NCI-H1105 (cell line): Measurements from ENCODE around the gene JPT1.

Source experiments
- DNase-seq: peaks from one replicate; lab custom pipeline; 2025; lab: John Stamatoyannopoulos, UW

The JPT1 gene

DNA sequence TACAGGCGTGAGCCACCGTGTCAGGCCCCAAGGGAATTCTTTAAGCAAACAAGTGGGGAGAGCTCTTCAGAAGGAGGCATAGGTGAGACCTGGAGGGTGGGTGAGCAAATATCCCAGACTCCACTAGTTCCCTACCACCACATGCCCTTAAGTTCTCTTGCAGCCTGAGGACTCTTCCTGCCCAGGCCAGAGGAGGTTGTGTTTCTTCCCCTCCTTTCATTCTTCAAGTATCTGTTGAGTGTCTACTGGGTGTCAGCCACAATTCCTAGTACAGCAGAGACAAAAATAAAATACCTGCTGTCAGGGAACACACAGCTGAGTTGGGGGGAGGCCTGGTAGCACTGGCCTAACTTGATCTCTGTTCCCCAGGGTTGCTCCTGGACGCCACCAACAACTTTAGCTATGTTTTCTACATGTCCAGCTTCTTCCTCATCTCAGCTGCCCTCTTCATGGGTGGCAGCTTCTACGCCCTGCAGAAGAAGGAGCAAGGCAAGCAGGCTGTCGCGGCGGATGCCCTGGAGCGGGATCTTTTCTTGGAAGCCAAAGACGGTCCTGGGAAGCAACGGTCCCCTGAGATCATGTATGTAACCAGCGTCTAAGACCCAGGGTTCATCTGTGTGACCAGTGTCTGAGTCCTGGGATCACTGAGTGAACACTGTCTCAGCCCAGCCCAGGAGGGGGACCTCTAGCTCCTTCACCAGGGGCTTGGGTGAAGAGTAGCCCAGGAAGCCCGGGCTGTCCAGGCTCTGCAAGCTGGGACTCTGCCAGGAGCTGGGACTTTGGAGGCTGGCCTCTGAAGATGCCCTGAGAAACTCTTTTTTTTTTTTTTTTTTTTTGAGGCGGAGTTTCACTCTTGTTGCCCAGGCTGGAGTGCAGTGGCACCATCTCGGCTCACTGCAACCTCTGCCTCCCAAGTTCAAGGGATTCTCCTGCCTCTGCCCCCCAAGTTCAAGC, 50.4 kb downstream of the JPT1 start:
- no peak for DNase-seq

DNA sequence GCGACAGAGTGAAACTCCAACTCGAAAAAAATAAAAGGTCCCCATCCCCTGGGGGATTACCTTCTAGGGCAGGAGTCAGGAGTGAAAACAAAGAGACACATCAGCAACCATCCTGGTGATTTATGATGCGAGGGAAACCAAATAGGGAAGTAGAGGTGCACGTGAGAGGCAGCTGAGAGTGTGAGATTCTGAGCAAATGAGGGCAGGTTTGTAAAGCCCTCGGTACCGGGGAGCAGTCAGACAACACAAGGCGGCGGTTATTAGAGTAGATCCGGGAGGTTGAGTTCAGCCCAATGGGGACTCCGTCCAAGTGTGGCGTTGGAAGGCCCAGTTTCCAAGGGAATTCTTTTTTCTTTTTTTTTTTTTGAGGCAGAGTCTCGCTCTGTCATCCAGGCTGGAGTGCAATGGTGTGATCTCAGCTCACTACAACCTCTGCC, 51.9 kb downstream of the JPT1 start:
- DNase-seq: no peak

DNA sequence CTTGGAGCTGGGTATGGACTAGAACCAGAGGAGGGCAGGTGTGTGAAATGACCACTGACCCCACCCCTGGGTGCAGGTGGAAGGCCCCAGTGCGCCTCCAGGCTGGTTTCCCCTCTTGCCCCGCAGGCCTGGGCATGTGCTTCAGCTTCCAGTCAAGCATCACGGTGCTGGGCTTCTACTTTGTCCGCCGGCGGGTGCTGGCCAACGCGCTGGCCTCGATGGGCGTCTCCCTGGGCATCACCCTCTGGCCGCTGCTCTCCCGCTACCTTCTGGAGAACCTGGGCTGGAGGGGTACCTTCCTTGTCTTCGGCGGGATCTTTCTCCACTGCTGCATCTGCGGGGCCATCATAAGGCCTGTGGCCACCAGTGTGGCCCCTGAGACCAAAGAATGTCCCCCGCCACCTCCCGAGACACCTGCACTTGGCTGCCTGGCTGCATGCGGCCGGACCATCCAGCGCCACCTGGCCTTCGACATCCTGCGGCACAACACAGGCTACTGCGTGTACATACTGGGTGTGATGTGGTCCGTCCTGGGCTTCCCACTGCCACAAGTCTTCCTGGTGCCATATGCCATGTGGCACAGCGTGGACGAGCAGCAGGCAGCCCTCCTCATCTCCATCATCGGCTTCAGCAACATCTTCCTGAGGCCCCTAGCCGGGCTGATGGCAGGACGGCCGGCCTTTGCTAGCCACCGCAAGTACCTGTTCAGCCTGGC, 54.3 kb downstream of the JPT1 start:
- DNase-seq: no peak

DNA sequence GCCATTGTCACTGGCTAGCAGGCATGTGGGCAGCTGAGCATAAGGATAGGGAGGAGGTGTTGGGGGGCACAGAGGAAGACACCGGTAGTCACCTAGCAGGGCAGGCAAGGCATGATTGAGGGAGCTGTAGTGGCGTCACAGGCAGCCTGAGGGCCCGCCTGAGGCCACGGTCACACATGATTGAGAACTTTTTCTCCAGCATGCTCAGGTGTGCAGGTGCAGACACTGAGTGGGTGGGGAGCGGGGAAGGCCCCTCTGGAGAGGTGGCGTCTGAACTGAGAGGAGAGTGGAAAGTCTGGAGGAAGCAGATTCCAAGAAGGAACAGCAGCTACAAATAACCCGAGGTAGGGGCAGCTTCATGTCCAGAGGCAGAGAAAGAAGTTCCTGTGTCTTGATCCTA, 55.5 kb downstream of the JPT1 start:
- no peak for DNase-seq

DNA sequence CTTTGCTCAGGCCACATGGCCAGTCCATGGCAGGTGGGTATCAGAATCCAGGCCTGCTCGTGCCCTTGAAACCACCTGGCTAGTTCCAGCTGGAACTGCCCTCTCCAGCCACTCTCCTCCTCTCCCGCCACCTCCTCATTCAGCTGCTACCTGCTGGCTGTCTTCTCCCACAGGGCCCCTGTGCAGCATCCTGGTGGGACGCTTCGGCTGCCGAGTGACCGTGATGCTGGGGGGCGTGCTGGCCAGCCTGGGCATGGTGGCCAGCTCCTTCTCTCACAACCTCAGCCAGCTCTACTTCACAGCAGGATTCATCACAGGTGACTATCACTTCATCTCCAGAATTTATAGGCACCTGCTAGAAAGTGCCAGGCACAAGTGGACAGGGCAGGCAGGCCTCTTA, 56.4 kb downstream of the JPT1 start:
- no peak for DNase-seq

DNA sequence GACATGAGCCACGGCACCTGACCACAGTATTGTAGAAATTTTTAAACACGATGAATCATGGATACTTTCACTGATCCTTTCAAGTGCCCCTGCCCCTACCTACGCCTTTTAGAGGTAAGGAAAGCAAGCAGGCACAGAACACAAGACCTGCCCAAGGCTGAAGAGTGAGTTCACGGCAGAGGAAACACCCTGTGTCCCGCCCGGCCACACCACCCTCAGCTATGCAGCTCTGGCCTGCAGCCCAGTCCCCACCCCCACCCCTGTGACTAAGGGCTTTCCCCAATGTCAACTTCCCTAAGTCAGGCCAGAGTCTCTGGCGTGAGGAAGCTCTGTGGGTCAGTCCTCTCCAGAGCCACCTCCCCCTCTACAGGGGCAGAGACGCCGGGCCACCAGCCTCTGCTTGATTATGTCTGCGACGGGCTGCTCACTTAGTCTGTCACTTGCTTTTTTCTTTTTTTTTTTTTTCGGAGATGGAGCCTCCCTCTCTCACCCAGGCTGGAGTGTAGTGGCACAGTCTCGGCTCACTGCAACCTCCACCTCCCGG, 58.2 kb downstream of the JPT1 start:
- DNase-seq: no peak

DNA sequence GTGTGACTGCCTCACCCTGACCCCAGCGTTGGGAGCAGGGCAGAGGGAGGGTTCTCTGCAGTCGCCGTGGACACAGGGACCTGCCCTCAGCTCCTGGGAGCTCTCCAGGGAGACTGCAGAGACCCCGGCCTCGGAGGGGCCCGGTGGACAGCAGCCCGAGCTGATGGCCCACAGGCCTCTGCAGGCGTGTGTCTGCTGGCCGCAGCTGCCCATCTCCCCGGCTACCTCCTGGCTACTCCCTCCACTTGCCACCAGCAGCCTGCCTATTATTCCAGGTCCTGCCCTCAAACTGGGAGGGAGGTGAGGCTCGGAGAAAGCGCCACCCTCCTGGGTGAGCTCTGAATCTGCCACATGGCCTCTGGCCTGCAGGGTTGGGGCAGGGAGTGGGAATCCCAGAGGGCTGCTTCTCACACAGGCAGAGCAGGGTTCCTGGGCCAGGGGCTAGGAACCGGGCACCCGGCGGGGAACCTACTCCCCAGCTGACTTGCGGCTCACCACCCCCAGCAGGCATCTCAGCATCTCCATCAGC, 59.4 kb downstream of the JPT1 start:
- no peak for DNase-seq

DNA sequence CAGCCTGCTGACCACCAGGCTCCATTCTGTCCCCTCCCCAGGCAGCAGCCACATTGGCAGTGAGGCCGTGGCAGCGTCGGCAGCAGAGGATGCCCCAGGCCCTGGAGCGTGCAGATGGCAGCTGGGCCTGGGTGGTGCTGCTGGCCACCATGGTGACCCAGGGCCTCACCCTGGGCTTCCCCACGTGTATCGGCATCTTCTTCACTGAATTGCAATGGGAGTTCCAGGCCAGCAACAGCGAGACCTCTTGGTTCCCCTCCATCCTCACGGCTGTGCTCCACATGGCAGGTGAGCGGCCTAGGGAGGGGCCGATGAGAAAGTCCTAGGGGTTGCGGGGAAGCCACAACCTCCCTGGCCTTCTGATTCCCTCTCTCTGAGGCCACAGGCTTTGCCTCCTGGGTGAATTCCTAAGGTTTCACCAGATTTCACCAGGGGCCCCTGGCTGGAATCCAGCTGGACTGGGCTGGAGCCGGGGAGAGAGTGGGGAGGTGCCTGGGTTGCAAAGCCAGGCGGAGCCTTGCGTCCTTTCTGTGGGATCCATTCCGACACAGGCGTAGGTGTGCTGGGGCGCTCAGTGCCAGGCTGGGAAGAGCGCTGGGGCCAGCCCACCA, 60.7 kb downstream of the JPT1 start:
- DNase-seq: no peak

DNA sequence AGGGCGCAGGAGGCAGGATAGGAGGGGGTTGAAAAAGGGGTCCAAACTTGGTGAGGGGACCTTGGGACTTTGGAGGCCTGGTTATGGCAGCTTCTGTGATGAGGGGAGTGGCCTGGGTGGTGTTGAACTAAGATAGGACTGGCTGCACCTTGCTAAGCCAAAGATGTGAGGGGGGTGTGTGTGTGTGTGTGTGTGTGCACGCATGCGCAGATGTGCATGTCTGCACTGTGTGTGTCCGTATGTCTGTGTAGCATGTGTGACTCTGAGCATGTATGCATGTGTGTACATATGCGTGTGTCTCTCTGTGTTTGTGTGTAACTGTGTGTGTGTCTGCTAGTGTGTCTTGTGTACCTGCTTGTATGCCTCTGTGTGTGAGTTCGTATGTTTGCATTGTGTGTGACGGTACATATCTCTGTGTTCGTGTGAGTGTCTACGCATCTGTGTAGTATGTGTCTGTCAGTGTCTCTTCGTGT, 62.4 kb downstream of the JPT1 start:
- DNase-seq: no peak

DNA sequence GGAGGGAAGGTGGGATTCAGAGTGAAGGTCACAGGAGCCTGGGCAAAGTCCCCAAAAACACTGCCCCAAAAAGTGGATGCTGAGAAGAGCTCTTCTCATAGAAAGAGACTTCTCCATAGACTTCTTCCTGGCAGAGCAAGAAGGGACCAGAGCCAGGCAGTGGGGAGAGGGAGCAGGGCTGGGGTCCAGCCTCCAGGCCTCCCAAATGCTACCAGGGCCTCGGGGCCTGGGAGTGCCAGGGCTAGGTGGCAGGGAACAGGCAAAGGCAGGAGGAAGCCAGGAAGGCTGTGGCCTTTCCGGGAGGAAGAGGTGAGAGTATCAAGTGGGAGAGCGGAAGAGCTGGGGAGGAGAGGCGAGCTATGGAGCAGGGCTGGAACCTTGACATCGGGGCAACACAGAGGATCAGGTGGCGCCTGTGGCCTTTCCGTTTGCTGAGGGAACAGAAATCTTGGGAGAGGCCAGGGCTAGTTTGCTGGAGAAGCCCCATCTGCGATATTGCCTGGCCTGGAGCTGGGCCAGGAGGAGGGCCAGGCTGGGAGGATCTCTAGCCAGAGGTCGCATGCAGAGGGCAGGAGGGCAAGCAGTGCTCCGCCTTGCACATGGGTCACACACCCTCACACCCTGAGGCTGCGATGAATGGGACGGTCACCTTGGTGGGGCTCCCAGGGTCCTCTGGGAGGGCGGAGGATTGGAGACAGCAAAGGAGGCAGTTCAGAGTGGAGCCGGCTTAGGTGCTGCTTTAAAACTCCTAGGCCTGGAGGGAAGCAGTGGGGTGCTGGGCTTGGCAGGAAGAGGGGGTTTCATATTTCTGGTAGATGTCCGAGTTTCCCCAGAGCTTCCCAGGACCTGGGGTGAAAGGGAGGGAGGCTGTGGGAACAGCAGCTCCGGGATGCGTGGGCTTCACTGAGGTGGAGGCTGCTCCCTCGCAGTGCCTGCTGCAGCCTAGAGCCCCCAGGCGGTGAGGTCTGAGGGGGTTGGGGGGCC, 63.1 kb downstream of the JPT1 start:
- DNase-seq: no peak

DNA sequence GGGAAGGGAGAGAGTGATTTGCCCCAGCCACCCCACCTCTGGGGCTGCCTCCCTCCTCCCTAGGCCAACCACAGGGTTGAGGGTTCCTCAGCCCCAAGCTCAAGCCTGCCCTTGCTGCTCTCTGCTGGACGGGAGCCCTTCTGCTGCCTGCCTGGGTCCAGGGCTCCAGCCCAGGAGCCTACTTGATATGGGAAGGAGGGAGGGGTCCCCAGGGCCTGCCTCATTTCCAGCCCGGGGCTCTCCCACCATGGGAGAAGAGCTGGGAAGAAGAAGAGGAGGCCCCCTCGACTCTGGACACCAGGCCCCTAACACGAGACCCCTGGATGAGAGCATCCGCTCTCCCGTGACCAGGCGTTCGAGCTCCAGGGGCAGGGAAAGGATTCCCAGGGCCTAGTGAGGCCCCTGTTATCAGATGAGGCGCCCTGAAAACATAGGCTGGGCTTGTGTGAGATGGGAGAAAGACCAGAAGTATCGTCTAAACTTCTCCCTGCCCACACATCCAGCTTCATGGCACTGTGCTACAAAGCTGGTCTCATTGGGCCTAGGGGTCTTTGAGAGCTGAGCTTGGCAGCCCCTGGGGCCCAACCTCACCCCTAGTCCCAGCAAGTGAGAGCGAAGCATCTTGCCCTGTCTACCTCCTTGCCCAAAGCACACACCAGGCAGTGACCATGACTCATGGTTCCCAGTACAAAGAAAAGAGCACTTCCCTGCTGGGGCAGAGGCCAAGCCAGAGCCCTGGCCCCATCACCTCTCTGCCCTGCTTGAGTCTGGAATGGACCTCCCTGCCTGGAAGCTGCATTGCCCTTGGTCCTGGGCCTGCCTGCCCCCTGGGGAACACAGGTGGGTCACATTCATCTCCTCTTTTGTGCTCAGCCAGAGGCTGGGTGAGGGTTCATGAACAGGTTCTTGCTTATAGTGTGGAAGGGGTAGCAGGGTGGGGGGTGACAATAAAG, 65.6 kb downstream of the JPT1 start:
- no peak for DNase-seq

DNA sequence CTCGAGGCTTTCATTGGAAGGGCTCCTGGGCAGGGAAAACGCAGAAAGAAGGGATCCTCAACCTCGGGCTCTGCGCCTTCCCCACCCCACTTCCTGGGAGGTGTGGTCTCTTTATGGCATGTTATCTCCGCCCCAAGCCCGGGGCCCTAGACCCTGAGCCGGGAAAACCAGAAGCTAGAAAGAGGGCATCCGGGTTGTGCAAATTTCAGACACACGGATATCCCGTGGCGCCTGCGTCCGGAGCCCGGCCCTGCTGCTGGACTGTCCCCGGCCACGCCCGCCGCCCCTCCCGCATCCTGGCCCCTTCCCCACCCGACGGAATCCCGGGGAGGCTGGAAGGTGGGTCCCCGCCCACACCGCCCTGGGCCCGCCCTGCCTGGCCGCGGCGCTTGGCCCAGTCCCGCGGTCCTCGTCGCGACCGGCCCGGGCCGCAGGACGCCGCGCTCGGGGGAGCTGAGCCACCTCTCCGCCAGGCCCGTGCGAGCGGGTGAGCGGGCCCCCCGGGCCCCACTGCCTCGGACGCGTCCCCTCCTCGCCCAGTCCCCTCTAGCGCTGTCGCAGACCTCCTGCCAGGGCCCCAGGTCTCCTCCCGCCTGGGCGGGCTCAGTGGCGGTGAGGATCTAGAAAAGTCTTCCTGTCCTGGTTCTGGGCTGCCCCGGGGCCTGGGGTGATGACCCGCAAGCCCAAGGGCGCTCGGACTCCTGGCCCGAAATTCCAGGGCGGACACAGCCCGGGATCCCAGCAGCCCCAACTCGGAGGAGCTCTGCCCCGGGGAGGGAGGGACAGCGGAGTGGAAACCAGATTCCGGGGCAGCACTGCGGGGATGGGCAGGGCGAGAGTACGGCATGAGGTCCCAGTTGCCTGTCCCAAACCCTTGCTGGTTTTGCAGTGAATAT, 66.5 kb downstream of the JPT1 start, which contains the start of gene SLC16A5:
SLC16A5 (plus strand) TSS at position 397 of the 896 bp plus-strand sequence. CDS start 5,683 bp downstream, outside the sequence.
- DNase-seq: no peak

DNA sequence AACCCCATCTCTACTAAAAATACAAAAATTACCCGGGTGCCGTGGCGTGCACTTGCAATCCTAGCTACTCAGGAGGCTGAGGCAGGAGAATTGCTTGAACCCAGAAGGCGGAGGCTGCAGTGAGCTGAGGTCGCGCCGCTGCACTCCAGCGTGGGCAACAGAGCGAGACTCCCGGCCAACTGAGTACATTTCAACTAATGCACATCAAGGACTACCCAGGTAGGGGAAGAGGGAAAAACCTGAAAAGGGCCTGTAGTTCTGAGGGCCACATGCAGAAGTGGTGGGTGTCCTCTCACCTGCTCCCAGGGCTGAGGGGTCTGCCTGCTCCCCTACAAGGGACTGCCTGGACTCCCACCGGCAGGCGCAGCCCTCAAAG, 67.1 kb downstream of the JPT1 start:
- DNase-seq: no peak

DNA sequence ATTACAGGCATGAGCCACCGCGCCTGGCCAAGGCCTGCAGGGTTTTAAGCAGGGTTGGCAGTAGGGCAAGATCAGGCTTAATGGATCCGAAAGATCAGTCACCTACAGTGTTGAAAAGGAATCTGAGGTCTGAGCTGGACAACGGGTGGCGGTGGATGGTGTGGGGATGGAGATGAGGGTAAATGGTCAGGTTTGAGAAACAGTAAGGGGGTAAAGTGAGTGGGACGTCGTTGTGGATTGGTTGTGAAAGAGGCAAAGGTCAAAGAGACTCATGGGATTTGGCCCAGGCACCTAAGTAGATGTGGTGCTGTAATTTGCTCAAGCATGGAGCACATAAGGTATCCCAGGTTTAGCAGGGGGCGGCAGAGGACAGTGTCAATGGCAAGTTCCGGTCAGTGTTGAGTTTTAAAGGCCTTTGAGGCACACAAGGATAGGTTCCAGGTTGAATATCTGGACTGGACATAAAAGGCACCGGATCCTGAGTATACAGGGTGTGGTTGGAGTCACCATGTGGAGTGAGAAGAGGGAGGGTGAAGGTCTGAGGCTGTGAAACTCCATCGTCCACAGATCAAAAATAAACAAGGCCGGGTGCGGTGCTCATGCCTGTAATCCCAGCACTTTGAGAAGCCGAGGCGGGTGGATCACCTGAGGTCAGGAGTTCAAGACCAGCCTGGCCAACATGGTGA, 67.7 kb downstream of the JPT1 start:
- no peak for DNase-seq
